ENCODE data around the gene SEMA4D.

The SEMA4D gene

DNA sequence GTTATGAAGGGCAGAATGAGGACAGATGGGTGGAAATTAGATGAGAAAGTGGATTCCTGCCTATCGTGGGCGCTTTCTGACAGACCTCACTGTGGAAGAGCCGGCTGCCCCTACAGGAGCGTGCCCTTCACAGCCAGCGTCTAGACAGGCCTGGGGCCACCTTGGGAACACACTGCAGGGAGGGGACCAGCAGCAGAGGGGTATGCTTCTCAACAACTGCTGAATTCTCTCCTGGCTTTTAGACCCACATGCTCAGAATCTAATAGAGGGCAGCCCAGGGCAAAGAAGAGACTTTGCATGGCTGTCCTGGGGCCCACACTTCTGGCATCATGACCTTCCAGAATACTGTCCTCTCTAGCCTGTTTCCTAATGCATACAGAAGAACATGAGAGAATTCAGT is 2.1 kb upstream of the SEMA4D start:
- DNase-seq, result no peak

DNA sequence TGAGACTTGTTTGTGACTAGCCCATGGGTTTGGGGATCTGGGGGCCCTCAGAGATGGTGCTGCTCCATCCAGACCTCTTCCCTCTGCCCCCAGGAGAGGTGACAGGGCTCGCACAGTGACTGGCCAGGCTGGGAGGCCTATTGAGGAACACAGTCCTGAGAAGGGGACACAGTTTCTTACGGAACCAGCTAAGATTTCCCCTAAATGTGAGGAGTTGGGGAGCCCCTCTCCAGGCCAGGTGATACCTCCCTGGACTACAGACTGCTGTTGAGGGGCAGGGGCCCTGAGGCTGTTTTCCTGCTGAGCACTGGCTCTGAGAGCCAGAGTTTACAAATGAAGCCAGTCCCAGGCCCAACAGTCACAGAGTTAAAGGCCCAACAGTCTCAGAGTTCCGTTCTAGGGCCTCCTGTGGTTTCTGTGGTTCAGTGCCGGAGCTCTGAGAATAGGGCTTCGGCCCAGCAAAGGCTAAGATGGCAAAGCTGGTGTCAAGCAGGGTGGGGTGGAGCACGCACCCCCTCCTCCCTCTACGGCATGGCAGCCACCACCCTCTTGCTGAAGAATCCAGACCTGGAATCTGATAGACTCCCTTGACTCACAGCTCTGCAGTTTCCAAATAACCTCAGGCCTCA is 1.1 kb upstream of the SEMA4D start:
- peak; percentile 85 for DNase-seq

DNA sequence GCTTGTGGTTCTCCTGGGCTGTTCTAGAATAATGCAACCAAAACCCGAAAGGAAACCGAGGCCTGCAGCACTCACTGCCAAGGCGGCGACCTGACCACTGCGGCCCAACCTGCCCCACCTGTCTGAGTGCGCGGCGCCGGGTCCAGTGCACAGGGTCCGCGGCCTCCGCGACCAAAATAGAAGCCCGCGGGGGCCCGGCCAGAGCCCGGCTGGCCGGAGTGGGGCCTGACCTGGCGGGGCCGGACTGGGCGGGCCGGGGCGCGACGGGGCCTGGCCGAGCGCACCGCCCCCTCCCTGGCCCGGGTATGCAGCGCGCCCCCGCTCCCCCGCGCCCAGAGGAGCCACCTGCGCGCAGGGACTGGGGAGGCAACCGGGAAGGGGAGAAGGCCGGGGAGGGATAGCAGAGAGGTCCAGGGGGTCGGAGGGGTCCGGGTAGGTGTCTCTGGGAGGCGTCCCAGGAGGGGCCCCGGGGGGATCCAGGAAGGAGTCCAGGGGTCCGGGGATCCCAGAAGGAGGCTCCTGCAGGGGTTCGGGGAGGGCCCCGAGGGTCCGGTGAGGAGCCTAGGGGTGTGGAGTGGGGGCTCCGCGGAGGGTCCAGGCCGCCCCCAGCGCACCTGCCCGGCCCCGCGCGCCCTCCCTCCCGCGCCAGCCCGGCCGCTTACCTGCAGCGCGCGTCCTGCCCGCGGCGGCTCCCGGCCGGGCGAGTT is 503 bp downstream of the SEMA4D start:
- no peak for DNase-seq

GRCh38 chr9:89496645-89497256 is 1.2 kb downstream of the SEMA4D start:
- no peak for DNase-seq

- DNase-seq, result no peak
Observed at GRCh38 chr9:89495824-89496560, 1.9 kb downstream of the SEMA4D start.

DNA sequence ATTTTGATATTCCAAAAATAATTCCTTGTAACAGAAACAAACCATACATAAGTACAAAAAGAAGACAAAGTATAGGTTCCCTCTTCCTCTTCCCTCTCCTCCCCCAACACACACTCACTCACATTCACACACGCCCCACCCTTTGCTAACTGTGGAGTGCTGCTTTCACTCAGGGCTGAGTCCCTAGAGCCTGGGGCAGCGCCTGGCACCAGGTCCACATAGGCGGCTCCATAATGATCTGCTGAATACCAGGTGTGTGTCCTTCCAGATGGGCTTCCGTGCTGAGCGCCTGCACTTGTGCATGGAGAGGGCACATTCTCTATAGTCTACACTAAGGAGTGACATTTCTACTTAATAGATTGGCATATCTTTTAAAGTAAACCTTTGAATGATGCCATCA is 3.7 kb downstream of the SEMA4D start:
- DNase-seq, result no peak

DNA sequence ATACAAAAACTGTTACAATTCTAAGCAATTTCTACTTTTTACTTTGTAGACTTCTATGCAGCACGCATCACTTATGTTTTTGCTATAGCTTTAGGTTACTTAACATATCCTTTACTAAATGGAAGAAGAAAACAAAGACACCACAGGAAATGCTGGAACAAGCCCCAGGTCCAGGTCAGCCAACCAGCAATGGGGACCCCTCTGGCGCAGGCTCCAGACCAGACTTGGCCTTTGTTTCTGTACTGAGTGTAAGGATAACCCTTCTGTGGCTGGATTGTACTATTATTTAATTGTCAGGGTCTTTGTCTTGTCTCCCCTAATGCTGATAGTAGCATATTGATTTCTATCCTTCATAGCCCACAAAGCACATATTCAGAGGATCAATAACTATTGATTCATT is 4.2 kb downstream of the SEMA4D start:
- no peak for DNase-seq

- no peak for DNase-seq
Observed at GRCh38 chr9:89493181-89493580, 4.7 kb downstream of the SEMA4D start.

GRCh38 chr9:89492586-89492985 is 5.3 kb downstream of the SEMA4D start:
- DNase-seq, result no peak

DNA sequence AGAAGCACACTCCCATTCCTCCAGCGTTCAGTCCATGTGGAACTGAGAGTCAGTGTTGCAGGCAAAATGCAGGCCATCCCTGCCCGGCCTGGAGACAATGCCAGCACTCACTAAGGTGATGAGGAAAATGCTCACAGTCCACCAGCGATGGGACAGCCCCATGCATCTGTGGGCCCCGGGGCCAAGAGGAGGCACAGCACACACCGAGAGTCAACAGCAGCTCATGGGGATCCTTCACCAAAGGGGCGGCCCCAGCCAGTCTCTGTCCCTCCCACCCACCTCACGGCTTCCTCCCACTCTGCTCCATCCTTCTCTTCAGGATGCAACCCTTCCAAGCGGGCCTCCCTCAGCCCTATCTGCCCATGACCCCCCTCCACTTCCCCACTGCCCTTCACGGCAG is 6.2 kb downstream of the SEMA4D start:
- no peak for DNase-seq

DNA sequence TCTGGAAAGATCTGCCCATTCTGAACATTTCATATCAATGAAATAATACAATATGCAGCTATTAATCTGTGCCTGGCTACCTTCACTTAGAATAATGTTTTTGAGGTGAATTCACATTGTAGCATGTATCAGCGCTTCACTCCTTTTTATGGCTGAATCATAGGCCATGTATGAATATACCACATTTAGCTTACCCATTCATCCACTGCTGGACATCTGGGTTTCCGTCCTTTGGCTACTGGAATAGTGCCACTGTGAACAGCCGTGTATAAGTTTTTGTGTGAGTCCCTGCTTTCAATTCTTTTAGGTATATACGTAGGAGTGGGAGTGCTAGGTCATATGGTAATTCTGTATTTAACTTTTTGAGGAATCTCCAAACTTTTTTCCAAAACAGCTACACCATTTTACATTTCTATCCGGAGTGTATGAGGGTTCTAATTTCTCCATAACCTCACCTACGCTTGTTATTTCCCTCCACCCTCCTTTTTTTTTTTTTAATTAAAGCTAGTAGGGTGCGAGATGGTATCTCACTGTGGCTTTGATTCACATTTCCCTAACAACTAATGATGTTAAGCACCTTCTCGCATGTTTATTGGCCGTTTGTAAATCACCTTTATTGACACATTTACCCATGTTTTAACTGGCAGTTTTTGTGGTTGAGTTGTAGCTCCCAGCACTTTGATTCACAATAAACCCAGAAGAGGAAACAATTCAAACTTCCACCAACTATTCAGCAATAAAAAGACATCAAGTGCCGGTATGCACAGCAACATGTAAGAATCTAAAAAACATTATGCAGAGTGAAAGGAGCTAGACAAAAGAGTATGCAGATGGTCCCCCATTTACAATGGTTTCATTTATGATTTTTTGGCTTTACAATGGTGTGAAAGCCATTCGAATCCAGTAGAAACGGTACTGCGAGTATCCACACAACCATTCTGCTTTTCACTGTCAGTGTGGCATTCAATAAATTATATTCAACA is 8.1 kb downstream of the SEMA4D start:
- no peak for DNase-seq

DNA sequence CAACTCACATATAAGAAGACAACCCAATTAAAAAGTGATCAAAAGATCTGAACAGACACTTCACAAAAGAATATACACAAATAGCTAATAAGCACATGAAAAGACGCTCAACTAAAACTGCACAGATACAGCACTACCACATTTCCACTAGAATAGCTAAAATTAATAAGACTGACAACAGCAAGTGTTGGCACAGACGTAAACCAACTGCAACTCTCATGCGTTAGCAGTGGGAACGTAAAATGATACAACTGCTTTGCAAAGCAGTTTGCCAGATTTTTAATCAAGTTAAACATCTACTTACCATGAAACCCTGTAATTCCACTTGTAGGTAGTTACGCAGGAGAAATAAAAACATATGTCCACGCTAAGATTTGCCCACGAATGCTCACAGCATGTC is 9.0 kb downstream of the SEMA4D start:
- DNase-seq, result no peak

DNA sequence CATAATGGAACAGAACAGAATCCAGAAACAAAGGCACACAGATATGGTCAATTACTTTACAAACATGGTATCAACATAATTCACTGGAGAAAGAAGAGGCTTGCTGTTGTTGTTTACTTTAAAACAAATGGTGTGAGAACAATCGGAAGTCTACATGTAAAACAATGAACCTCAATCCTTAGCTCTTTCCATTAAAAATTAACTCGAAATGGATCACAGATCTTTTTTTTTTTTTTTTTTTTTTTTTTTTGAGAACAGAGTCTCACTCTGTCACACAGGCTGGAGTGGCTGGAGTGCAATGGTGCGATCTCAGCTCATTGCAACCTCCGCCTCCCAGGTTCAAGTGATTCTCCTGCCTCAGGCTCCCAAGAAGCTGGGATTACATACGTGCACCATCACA is 9.8 kb downstream of the SEMA4D start:
- no peak for DNase-seq

- no peak for DNase-seq
Observed at GRCh38 chr9:89486681-89487080, 11.2 kb downstream of the SEMA4D start.

DNA sequence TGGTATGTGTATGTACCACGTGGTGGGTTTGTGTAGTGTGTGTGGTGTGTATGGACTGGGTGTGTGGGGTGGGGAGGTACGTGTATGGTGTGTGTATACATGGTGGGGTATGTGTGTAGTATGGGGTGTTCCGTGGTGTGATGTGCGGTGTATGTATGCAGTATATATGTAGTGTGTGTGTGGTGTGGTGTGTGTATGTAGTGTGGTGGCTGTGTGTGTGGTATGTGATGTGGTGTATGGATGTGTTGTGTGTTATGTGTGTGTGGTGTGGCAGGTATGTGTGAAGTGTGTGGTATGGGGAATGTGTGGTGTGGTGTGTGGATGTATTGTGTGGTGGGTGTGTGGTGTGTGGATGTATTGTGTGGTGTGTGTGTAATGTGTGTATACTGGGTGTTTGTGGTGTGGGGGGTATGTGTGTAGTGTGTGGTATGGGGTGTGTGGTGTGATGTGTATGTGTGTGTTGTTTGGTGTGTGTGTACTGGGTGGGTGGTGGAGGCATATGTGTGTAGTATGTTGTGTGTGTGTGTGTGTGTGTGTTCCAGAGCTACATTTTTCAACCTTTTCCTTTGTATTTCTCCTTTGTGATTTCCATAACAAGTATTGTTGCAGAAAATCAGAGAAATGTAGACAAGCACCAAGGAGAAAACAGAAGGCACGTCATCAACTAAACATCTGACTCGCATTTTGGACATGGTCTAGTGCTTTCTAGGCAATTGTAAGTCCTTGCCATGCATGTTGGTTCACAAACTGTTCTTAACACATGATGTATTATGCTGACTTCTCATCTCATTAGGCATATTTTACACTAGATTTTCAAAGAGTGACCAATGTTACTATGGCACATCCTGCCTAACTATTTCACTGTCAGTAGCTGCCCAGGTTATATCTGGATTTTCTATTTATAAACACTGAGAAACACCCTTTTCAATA is 13.2 kb downstream of the SEMA4D start:
- no peak for DNase-seq

DNA sequence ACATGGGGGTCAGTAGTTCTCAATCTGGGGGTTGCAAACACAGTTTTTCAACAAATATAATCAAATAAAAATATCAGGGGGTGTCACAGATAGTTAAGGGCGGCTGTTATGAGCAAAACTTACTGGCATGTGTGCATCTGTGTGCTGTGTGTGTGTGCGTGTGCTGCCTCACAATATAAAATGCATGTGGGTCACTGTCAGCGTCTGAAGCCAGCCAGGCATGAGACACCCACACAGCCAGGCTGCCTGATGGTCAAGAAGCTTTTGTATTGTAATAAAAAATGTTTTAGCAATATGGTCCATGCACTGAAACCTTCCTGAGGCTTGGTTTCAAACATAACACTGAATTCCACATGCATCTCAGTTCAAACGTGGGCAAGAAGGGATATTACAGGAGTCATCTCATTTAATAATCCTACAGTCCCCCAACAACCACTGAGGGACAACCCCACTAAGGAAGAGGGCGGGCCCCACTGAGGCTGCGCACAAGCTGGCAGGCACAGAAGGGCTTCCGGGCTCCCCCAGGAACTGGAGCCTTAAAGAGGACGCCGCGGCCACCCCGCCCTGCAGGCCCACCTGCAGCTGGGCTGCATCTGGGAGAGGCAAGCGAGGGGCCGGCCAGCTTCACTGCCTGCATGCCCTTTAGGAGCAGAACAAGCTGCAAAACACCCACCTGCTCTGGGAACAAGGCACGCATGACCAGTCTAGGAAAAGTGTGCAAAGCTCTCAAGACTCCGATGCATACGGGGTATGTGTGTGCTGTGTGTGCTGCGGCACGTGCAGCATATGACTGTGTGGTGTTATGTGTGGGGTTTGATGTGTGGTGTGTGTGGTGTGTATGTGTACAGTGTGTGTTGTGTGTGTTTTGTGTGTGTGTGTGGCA is 14.1 kb downstream of the SEMA4D start:
- DNase-seq, result peak; percentile 41

- DNase-seq, result no peak
Observed at GRCh38 chr9:89482901-89483361, 15.0 kb downstream of the SEMA4D start.

DNA sequence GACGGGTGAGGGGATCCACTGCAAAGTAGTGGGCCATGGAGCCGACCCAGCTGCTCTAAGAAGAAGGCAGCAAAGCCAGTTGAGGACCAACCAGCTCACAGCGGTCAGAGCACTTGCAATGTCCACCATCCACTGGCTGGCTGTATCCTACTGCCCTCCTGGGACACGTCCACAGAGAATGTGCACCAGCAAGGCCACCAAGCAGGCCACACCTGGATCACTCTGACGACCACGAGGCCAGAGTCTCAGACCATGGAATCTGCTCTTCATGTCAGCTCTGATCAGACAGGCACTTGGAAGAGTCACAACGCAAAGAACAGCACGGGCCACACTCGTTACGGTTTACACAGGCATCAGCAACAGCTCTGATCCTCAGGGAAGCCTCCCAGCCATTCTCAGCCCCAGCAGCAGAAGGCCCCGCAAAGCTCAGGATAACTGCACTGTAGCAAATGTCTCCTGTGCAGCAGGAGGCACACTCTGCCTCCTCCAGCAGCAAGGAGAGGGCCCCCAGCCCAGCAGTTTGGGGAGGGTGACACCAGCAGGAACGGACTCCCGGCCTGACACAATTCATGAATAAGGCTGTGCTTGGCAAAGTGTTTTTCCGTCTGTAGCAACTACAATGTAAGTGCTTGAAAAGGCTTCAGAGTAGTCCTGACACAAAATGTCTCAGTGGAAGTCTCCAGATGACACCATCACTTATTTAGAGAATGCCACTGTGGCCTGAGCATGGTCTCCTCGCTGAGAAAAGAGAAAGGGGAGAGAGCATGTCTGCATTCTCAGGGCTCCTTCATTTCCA is 15.7 kb downstream of the SEMA4D start:
- DNase-seq, result no peak

DNA sequence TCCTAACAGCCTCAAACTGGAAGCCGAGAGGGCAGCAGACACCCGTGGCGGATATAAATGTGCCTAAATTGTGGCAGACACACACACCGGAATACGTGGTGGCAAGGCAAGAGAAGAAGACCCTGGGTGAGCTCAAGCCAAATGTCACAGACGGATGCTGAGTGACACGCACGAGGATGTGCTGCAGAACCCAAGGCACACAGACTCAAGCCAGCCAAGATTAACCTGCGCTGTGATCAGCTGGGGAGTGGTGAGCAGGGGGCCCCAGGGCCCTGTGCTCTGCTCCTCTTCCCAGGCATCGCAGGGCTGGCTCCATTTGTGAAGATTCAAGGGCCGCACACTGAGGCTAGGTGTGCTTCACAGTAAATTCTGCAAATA is 16.4 kb downstream of the SEMA4D start:
- DNase-seq, result no peak

All from KG1 (cell line).